Measurements from ENCODE around the gene BAMBI.

Gene BAMBI

DNA sequence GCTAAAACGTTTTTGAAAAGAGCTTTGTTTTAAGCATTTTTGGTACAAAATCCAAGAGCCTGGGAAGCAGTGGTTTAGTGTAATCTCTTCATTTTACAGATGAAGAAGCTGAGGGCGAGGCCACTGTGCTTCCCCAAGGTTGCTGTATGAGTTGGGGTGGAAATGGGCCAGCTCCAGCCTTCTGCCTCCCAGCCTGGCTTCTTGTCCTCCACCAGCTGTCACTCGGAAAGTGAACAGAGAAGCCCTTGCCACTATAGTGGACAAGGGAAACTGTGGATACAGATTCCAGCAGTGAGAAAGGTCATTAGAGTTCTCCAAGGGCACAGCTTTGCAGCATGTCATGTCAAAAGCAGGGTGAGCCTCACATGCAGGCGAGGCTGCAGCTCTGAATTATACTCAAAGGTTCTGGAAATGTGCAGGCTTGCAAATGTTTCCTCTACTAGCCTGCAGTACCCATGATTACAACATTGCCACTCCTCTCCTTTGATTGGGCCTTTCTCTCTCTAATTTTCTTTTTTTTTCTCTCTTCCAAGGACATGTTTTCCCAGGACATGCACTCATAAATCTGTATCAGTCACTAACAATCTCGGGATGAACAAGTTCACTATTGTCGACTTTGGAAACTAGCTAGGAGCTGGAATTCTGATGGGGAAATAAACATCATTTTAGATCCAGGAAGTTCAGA lies 33.0 kb downstream of the BAMBI start:
- CTCF ChIA-PET: interaction anchor here (1.1 to 2.9 kb wide), 3 partner anchors 9 to 12 kb away, joined by 3 to 6 read pairs (median 4); no protein-coding TSS in a partner anchor
- POLR2A ChIA-PET: no interaction called here
- no peak for DNase-seq (ENCODE audit: low read depth, low spot score)
- H3K4me3 ChIP-seq (ENCODE audit: low read depth, low read length): no peak overlapping the region
- TF ChIP-seq, protein P1, sequence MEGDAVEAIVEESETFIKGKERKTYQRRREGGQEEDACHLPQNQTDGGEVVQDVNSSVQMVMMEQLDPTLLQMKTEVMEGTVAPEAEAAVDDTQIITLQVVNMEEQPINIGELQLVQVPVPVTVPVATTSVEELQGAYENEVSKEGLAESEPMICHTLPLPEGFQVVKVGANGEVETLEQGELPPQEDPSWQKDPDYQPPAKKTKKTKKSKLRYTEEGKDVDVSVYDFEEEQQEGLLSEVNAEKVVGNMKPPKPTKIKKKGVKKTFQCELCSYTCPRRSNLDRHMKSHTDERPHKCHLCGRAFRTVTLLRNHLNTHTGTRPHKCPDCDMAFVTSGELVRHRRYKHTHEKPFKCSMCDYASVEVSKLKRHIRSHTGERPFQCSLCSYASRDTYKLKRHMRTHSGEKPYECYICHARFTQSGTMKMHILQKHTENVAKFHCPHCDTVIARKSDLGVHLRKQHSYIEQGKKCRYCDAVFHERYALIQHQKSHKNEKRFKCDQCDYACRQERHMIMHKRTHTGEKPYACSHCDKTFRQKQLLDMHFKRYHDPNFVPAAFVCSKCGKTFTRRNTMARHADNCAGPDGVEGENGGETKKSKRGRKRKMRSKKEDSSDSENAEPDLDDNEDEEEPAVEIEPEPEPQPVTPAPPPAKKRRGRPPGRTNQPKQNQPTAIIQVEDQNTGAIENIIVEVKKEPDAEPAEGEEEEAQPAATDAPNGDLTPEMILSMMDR (IDR thresholded peaks at IDR 0.05; ENCODE audit: insufficient read depth, low read length, missing control alignments): no peak

DNA sequence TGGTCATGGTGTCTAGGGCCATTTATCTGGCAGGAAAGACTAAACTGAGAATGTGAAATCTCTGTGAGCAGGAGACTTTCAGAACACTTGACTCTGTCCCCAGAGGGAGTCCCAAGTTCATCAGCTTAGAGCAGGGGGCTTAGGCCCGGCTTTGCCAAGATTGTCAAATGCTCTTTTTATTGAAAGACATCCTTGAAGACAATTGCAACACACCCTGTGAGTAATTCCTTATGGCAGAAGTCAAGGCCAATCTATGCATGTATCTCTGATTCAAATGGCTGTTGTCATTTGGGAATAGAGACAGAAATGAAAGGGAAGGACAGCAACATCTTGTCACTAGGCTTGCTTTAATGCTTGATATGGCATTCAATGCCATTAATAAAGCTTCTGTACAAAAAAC lies 33.7 kb downstream of the BAMBI start:
- POLR2A ChIA-PET: no interaction called here
- CTCF ChIA-PET: interaction anchor here (1.6 to 2.9 kb wide), 2 partner anchors 8 to 11 kb away, joined by 4 to 6 read pairs; no protein-coding TSS in a partner anchor
- H3K4me3 ChIP-seq (ENCODE audit: low read depth, low read length): no peak overlapping the region
- TF ChIP-seq, protein P1 (IDR thresholded peaks at IDR 0.05; ENCODE audit: insufficient read depth, low read length, missing control alignments): no peak
- no peak for DNase-seq (ENCODE audit: low read depth, low spot score)

DNA sequence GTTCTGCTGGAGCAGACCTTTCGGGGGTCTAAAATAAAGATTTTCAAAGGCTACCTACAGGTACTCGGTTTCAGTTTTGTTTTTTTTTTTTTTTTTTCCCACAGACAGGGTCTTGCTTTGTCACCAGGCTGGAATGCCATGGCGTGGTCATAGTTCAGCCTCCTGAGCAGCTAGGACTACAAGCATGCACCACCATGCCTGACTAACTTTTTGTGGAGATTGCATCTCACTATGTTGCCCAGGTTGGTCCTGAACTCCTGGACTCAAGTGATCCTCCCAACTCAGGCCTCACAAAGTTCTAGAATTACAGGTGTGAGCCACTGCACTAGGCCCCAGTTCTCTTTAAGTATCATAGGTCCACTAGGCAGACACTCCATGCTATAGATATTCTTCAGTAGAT lies 34.5 kb downstream of the BAMBI start:
- CTCF ChIA-PET: interaction anchor here (2.9 kb wide), 1 partner anchor 10 kb away, joined by 6 read pairs; no protein-coding TSS in a partner anchor
- no peak overlapping the region for H3K4me3 ChIP-seq (ENCODE audit: low read depth, low read length)

DNA sequence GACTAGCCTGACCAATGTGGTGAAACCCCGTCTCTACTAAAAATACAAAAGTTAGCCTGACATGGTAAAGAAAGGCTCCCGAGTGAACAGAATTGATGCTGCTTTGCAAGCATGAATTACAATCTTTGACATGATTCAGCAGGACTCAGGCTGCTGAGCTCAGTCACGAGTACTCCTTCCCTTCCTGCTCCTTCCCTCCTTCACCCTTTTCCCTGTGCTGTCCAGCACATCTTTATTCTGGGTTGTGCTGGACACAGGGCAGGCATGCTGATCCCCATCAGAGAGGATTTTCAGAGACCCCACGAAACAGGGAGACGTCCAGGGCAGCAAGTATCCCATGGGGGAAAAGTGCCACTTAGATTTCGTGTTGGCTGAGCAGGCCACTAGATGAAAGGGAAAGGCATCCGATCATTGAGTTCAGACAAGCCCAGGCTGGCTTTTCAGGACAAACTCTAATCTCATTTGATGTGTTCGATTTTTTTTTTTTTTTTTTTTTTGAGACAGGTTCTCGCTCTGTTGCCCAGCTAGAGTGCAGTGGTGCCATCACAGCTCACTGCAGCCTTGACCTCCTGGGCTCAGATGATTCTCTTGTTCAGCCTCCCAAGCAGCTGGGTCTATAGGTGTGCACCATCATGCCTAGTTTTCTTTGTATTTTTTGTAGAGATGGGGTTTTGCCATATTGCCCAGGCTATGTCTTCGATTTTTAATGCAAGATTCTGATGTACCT lies 36.5 kb downstream of the BAMBI start:
- TF ChIP-seq, protein P1 (IDR thresholded peaks at IDR 0.05; ENCODE audit: insufficient read depth, low read length, missing control alignments): no peak
- H3K4me3 ChIP-seq (ENCODE audit: low read depth, low read length): no peak overlapping the region
- POLR2A ChIA-PET: no interaction called here
- CTCF ChIA-PET: interaction anchor here (1.2 kb wide), 1 partner anchor 9 kb away, joined by 3 read pairs; no protein-coding TSS in a partner anchor
- no peak for DNase-seq (ENCODE audit: low read depth, low spot score)

More for the DNA sequence above, 34.5 kb downstream of the BAMBI start:
- TF ChIP-seq, protein P1 (IDR thresholded peaks at IDR 0.05; ENCODE audit: insufficient read depth, low read length, missing control alignments): no peak
- POLR2A ChIA-PET: no interaction called here
- no peak for DNase-seq (ENCODE audit: low read depth, low spot score)

DNA sequence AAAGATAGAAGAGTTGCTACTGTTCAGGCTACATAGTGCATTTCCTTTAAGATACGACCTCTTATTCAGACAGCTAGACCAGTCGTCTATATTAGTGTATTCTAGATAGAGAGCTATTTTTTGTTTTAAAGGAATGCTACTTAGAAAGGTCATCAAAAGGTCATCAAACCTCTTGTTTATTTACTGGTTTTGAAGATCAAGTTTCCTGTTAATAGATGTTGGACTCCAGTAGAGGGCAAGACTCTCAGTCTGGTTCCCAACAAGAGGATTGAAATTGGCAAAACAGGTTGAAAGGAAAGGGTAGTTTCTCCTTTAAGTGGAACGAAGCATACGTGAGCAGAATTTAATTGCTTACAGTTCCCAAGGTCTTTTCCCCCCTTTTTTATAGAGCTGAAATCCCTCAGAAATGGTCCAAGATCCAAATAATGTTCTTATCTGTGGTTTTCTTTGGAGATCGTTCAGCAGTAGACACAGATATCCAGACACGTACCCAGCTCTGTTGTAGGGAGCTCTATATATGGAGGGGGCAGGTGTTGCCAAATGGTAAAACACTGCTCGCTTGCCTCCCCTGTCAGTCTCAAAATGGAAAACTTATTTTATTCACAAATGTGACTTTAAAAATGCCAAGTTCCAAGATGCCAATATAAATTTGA lies 37.2 kb downstream of the BAMBI start:
- ChIA-PET POLR2A (no interaction called here), CTCF (no interaction called here)
- H3K4me3 ChIP-seq (ENCODE audit: low read depth, low read length): no peak overlapping the region
- DNase-seq (ENCODE audit: low read depth, low spot score): no peak
- TF ChIP-seq, protein P1 (IDR thresholded peaks at IDR 0.05; ENCODE audit: insufficient read depth, low read length, missing control alignments): no peak

DNA sequence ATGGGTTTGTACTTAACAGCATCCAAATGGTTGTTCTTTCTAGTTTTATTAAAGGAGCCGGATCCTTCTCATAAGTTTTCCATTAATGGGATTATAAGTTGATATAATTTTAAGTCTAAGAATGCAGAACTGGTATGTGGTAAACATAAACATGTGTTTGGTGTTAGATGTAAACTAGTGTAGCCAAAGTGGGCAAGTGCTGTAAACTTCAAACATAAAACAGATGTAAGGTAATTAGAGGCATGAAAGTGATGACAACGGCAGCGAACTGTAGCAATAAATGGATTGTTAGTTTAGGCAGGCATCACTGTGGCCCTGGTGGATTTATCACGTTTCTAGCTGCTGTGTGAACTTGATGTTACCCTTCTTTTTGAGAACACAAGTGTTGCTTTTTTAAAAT lies 37.9 kb downstream of the BAMBI start:
- TF ChIP-seq, protein P1 (IDR thresholded peaks at IDR 0.05; ENCODE audit: insufficient read depth, low read length, missing control alignments): no peak
- CTCF ChIA-PET: interaction anchor here (1.6 kb wide), 1 partner anchor 589 kb away, joined by 3 read pairs; no protein-coding TSS in a partner anchor
- DNase-seq (ENCODE audit: low read depth, low spot score): no peak
- POLR2A ChIA-PET: interaction anchor here (1.1 kb wide), 1 partner anchor 18 kb away, joined by 3 read pairs; no protein-coding TSS in a partner anchor
- H3K4me3 ChIP-seq (ENCODE audit: low read depth, low read length): no peak overlapping the region
